ENCODE measurements around the gene WDR35.

GRCh38 chr2:19933351-19933981 is 56.4 kb downstream of the WDR35 start:
- TF ChIP-seq, protein P1, sequence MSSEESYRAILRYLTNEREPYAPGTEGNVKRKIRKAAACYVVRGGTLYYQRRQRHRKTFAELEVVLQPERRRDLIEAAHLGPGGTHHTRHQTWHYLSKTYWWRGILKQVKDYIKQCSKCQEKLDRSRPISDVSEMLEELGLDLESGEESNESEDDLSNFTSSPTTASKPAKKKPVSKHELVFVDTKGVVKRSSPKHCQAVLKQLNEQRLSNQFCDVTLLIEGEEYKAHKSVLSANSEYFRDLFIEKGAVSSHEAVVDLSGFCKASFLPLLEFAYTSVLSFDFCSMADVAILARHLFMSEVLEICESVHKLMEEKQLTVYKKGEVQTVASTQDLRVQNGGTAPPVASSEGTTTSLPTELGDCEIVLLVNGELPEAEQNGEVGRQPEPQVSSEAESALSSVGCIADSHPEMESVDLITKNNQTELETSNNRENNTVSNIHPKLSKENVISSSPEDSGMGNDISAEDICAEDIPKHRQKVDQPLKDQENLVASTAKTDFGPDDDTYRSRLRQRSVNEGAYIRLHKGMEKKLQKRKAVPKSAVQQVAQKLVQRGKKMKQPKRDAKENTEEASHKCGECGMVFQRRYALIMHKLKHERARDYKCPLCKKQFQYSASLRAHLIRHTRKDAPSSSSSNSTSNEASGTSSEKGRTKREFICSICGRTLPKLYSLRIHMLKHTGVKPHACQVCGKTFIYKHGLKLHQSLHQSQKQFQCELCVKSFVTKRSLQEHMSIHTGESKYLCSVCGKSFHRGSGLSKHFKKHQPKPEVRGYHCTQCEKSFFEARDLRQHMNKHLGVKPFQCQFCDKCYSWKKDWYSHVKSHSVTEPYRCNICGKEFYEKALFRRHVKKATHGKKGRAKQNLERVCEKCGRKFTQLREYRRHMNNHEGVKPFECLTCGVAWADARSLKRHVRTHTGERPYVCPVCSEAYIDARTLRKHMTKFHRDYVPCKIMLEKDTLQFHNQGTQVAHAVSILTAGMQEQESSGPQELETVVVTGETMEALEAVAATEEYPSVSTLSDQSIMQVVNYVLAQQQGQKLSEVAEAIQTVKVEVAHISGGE (CRISPR knock-in tag; IDR thresholded peaks at IDR 0.05) = no peak
- no peak for TF ChIP-seq CHD1 (IDR thresholded peaks at IDR 0.05; ENCODE audit: low read depth, low read length)
- TF ChIP-seq, protein P2, sequence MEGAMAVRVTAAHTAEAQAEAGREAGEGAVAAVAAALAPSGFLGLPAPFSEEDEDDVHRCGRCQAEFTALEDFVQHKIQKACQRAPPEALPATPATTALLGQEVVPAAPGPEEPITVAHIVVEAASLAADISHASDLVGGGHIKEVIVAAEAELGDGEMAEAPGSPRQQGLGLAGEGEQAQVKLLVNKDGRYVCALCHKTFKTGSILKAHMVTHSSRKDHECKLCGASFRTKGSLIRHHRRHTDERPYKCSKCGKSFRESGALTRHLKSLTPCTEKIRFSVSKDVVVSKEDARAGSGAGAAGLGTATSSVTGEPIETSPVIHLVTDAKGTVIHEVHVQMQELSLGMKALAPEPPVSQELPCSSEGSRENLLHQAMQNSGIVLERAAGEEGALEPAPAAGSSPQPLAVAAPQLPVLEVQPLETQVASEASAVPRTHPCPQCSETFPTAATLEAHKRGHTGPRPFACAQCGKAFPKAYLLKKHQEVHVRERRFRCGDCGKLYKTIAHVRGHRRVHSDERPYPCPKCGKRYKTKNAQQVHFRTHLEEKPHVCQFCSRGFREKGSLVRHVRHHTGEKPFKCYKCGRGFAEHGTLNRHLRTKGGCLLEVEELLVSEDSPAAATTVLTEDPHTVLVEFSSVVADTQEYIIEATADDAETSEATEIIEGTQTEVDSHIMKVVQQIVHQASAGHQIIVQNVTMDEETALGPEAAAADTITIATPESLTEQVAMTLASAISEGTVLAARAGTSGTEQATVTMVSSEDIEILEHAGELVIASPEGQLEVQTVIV (IDR thresholded peaks at IDR 0.05; ENCODE audit: borderline replicate concordance, partially characterized antibody) = no peak
- TF ChIP-seq SP1 (IDR thresholded peaks at IDR 0.05; ENCODE audit: low read depth, low read length) = no peak
- no peak for TF ChIP-seq RCOR1 (conservative IDR thresholded peaks at IDR 0.05; ENCODE audit: low read depth, low read length)
- TF ChIP-seq, protein P3, sequence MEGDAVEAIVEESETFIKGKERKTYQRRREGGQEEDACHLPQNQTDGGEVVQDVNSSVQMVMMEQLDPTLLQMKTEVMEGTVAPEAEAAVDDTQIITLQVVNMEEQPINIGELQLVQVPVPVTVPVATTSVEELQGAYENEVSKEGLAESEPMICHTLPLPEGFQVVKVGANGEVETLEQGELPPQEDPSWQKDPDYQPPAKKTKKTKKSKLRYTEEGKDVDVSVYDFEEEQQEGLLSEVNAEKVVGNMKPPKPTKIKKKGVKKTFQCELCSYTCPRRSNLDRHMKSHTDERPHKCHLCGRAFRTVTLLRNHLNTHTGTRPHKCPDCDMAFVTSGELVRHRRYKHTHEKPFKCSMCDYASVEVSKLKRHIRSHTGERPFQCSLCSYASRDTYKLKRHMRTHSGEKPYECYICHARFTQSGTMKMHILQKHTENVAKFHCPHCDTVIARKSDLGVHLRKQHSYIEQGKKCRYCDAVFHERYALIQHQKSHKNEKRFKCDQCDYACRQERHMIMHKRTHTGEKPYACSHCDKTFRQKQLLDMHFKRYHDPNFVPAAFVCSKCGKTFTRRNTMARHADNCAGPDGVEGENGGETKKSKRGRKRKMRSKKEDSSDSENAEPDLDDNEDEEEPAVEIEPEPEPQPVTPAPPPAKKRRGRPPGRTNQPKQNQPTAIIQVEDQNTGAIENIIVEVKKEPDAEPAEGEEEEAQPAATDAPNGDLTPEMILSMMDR (IDR thresholded peaks at IDR 0.05 in 2 of 3, conservative IDR thresholded peaks at IDR 0.05 in 1 of 3; ENCODE audit: control insufficient read depth in 2 of 3, extremely low read depth in 1 of 3, insufficient read depth in 1 of 3, low read depth in 3 of 3, low read length in 3 of 3) = no peak
- no peak for TF ChIP-seq PAX8 (IDR thresholded peaks at IDR 0.05)

Data from GM12878 (cell line).